Prostate gland (tissue), 2 donors: ENCODE data around the gene KREMEN1.

Experiments used
- CTCF ChIP-seq, 4 experiments: fragments of 200-600 bp in 2 of 4; fragments of 450-650 bp in 2 of 4; sonication (generic) in 2 of 4; IDR thresholded peaks; 1 replicate in 3 of 4; 2 replicates in 1 of 4; pipeline ENCODE4 v1.5.1; 2016 to 2019; ENCODE audit warnings: antibody characterized with exemption in 4 of 4, mild to moderate bottlenecking in 2 of 4, moderate library complexity in 2 of 4
- POLR2A ChIP-seq: fragments of 450-650 bp; IDR thresholded peaks from one replicate; pipeline ENCODE4 v1.6.1; 2016; ENCODE audit warnings: antibody characterized with exemption, mild to moderate bottlenecking

- TF ChIP-seq POLR2A (no peak), CTCF (IDR thresholded peaks at IDR 0.05) (no peak)
Measured at GRCh38 chr22:29069463-29069862, 3.4 kb upstream of the KREMEN1 start.
